GOT3 (cell line): Measurements from ENCODE around the gene ALKBH3.

Experiments
- DNase-seq: peaks from one replicate; lab custom pipeline; 2025; ENCODE audit warnings: mixed read lengths; lab: John Stamatoyannopoulos, UW

The ALKBH3 gene

DNA sequence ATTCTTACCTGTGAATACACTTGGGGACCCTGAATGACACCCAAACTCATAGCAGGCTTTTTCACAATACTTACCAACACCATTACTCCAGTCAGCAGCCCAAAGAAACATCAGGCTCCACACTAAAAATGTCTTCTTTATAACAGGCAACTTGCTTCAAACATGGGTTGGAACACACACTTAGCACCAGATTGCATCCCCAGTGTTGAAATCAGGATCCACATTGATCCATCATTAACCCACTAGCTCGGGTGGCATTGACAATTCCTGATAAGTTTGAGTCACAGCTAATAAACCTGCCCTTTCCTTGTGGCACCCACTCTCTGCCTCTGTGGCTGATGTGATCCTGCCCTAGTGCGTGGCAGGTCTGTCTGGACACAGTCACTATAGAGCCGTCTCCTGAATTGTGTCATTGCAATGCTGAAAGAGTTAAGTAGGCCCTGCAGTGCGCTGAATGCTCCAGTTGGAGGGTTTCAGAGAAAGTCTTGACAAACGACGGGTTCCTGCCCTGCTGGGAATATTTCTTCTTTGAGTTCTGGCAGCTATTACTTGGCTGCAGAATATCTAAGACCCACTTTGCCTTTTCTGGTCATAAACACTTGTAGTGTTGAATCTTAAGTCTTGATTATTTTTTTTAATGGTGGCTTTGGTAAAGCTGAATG is 42.2 kb downstream of the ALKBH3 start:
- DNase-seq: no peak

DNA sequence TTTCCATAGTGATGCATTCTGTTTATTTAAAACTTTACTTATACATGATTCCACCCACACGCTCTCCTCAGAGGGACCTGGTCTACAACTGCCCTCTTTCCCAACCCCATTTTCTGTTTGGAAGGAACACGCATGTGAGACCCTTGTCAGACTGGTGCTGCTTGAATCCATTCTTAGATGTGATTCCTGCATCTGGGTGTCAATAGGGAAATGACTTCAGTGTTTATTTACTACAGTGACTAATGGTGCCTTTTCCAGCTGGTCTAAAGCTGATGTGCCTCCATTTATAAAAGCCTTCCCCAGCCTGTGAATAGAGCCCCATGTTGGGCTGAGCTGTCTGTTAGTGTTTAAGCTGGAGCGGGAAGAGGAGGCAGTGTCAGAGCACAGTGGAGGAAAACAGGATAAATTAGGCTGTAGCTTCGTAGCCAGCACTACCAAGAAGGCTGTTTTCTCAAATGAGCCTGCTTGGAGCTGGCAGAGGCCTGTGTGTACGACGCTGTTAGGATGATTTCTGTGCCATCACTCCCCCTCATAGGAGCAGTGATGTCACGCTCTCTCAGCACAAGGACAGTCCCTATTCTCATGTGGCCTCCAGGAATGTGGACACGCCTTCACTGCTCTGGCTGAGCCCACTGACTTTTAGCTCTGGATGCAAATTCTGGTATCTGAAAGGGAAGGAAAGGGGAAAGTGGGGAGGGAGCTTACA is 42.9 kb downstream of the ALKBH3 start:
- DNase-seq: no peak

DNA sequence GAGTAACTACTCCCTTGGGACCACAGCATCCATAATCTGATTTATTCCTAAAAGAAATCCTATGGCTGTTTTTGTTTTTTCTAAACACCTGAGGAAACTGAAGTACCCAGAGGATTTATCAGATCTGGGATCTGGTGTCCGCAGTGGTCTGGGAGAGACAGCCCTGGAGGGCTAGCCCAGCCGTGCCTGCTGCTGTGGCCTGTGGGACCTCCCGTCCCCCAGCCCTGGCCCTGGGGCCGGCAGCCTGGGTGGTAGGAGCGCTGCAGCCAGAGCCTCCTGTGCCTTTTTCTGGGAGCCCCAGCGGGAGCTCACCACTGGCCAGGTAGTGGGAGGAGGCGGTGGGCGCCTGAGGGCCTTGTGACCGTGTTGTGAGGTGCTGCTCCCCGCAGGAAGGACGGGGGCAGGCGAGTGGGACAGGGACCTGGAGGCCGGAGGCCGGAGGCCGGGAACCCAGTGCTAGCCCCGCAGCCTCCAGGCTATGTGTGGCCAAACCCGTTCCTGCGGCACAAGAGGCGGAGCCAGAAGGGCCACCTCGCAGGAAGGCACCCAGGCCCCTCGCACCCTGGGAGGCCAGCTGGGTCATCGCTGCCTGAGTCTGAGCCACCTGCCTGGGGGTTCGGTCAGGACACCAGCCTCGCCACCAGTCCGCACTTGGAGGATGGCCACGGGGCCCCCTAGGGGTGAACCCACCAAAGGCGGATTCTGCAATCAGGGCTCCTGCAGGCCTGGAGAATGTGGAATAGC is 43.7 kb downstream of the ALKBH3 start:
- no peak for DNase-seq

DNA sequence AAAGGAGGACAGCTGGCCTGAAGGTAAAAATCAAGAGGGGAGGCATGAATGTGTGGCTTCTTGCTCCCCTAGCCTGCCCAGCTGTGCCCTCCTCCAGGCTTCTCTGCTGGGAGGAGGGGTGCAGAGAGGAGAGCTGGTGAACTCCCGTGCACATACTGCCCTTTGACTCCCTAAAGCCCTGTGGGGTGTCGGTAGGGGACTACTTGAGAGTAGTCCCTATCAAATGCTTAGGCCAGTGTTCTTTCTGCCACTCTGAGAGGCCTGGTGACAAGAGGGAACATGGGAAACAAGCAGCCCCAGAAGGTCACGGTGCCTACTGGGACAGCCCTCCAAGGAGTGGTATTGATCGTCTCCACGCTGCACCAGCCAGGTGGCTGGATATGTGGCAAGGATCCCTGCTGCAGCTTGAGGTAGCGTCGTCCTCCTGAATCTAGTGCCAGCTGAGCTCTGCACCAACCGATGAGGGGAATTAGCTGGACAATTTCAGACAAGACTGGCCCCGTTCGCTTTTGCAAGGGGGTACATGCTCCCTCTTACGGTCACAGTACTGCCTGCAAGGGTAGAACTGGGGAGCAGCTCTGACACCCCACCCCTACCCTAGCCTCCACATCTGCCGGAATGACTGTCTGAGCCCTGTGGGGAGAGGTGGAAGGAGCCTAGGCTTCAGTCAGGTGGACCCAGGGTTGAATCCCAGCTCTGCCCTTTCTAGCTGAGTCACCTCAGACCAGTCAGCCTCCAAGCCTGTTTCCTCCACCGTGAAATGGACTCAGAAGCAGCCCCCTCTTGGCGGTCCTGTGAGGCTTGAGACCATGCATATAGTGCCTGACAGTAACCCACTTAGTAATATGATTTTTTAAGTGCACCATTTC is 44.7 kb downstream of the ALKBH3 start:
- DNase-seq: no peak

DNA sequence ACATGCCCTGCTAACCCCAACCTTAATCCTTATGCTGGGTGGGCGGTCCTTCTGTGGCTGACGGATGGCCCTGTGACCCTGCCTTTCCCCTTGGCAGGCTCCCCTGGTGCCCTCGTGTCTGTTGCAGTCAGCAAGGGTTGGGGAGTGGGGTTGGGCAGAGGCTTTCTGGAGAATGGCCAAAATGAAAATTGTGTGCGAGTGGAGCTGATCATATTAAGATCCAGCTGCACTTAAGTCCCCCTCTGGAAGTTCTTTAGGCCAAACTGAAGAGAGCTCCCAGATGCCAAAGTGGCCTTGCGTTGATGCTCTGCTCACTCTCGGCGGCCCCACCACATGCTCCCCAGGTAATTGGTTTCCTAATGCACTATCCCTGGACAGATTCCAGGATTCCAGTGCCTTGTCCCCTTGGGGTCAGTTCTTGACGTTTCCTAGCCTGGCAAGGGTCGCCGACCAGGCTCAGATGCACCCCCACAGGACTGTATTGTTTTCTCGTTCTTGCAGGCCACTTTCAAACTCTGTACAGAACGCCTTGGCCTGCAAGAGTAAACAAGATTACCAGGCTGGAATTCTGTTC is 45.4 kb downstream of the ALKBH3 start:
- DNase-seq: no peak

DNA sequence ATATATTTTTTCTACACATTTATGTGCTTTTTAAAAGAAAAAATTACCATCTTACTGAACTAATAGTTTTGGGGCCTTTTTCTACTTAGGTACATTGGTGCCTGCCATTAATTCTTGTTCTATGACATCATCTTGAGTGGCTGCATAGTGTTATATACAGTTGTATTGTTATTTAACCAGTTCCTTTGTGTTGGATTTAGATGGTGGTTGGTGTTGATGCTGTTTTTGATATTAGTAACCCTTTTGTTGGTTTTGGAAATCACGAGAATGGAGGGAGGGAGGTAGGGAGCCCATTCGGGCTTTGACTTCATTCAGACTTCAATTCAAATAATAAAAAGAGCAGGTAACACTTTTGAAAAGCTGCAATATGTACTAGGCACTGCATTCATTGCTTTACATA is 46.4 kb downstream of the ALKBH3 start:
- no peak for DNase-seq

DNA sequence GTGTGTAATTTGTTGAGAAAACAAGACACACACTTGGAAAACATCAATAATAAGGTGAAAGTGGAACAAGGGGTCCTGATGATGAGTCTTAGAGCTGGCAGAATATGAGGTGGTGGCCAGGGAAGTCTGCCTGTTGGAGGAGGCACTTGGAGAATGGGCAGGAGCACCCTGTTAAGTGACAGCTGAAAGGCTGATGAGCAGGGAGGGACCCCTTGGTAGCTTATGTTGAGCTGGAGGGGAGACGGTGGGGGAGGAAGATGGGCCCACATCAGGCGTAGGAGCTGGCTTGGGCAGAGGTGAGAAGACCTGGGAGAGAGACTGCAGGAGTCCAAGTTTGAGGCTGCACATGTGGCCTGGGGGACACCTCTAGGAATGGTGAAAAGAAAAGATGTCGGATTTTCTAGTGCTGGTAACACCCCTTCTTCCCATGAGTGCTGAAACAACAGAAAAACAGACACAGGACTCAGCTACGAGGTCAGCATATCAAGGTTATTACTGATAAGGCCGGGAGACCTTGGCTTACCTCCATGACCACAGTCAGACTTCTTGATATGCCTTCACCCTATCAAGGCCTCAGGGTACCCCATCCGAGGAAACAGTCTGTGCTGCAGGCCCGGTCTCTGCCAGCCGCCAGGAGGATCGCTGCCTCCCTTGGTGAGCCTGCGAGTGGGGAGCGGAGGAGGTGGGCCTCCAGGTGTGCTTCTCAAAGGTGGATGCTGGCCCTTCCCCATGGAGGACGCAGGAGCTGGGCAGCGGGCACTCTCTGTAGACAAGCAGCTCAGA is 47.5 kb downstream of the ALKBH3 start:
- no peak for DNase-seq

DNA sequence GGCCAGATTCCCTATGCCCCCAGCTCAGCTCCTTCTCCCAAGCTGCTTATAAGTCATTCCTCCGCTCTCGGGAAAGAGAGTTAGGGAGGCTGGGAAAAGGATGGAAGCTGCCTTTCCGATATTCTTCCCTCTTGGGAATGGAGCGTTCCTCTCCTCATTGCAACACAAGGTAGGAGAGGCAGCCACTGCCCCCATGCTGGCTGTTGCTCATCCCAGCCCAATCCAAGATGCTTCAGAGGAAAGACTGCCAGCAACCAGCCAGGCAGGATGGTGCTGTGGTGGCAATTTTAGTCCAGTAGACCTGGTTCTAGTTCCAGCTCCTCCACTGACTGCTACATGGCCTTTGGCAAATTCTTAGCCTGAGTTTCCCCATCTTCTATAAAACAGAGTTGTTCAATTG is 48.1 kb downstream of the ALKBH3 start:
- no peak for DNase-seq

DNA sequence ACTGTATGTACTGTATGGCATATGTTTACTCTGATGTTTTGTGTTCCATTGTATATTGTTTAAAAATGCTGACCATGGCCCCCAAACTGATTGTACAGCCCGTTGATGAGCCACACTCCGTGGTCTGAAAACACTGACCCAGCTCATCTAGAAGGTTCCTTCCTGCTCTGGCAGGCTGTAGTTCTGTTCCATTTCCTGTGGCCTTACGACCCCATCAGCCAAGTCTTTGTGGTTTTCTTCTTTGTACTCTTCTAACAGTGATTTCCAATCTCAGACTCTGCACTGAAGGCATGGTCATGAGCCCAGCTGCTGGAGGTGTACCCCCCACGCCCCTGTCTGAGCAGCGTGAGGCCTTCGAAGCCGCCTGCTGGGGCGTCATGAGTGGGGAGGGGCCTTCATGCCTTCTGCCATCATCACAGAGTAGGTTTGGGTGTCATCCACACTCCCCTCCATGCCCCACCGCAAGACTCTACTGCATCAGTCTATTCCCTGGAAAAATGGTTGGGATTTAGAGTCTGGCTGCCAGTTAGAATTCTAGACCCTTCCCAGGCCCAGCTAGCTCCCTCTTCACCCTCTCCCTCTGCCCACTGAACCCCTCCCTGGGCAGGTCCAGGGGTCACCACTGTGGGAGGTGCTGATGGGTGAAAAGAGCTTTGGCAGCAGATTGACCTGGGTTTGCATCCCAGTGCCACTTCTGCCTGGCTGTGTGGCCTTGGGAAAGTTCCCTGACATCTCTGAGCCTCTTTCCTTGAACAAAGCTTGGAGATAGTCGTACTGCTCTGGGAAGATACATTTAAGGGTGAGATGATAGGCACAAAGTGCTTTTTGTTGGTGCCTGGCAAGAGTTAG is 50.5 kb downstream of the ALKBH3 start:
- no peak for DNase-seq

DNA sequence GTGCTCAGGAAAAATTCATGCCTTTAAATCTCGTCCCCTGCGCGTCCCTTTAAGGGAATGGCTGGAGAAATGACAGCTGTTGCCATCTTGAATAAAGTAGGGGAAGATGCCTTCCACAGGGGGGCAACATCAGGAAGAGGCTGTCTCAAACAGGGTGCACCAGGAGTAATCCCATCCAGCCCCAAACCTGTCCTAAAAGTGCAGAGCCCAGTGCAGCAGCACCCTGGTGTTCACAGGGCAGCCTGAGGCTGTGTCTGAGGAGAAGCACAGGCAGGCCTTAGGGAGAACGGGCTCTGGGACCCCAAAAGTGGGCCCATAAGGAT is 51.0 kb downstream of the ALKBH3 start:
- DNase-seq: no peak

DNA sequence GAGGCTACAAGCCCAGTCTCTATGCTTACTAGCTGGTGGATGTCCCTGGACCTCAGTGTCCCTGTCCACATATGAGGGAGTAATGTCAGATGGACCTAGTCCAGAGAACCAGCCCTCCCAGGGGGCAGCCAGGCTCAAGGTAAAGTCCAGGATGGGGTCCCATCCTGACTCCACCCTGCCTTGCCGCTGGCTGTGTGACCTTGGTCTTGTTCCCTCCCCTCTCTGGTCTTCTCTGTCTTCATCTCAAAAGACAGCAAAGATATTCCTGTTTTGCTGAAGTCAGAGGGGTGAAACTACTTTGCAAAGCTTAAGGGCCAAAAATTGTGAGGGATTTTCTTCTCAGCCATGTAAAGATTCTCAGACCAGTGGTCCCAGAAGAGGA is 52.6 kb downstream of the ALKBH3 start:
- DNase-seq: no peak

DNA sequence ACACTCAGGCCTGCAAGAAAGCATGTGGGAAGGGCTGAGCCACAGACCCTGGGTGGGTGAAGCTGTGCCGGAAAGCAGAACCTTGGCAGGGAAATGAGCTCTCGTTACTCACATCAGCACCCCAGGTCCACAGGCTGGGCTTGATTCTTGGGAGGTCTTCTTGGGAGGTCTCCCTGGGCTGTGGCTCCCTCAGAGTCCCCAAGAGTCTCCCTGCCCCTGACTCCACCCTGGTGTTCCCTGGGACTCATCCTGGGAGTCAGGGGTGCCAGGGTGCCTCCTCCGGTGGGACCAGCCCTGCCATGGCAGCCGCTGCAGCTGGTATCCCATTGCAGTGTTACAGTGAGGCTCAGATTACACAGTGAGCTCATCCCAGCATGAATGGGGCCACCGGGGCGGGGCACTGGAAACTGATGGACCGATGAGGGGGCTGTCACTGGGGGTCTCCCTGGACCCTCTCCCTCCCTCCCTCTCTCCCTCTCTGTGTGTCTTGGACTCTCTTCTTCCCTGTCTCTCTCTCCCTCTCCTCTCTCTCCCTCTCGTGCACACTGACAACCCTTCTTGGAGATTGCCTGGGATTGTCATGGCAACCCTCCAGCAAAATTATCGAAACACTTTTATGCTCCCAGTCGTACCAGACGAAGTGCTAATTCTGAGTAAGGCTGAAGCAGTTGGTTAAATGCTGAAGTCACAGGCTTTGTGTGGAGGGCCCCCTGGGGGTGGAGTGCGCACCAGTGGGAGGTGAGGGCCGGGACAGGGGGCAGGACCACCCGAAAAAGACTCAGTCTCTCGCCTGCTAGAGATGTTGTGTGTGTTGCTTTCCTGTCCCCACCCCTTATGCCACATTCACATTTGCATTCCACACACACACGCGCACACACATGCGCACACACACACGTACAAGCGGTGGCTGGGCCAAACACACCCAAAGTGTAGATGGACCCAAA is 53.2 kb downstream of the ALKBH3 start:
- no peak for DNase-seq

DNA sequence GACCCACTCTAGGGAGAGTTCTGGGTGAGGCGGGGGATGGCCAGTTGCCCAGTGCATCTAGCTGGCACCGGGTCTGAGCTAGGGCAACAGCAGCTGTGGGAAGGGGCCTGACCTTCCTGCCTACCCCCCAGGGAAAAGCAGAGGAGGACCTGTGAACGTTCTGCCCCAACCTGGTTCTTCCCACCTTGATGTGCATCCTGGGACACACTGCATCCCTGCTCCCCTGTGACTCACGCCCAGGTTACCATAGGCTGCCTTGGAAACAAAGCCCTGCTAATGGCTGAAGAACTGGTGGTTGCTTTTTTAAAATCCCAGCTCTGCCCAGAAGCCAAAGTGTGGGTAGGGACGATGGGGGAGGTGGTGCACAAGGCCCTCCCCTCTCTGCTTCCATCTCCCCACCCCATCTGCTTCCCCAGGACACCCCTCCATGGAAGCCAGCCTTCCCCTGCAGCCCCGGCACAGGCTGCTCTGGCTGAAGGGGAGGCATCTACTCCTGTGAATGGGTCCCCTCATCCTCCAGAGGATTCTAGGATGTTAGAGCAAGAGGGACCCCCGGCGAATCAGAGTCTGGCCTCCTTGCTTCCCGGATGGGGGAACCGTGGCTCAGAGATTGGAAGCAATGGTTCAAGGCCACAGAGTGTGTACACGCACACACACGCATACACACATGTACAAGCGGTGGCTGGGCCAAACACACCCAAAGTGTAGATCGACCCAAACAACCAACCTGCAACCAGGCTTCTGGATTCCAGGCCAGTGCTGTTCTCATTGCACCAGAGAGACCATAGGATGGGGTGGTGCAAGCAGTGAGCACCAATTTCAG is 54.2 kb downstream of the ALKBH3 start:
- no peak for DNase-seq

DNA sequence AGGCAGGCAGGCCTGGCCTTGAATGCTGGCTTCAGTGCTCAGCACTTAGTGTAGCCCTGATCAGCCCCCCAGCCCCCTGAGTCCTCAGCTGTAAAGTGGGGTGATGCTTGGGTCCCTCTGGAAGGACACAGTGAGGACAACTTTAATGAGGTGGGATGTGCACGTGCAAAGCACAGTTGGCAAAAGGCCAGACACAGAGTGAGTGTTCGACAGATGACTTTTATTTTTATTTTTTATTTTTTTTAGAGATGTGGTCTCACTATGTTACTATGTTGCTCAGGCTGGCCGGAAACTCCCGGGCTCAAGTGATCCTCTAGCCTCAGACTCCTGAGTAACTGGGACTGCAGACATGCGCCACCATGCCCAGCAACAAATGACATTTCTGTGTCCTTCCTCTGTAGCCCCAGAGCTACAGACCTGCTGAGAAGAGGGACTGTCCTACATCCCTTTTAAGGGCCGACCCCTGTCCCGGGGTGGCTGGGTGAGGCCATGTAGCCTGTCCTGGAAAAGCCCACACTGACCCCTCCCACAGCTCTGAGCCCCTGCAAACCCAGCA is 54.9 kb downstream of the ALKBH3 start:
- DNase-seq: no peak

DNA sequence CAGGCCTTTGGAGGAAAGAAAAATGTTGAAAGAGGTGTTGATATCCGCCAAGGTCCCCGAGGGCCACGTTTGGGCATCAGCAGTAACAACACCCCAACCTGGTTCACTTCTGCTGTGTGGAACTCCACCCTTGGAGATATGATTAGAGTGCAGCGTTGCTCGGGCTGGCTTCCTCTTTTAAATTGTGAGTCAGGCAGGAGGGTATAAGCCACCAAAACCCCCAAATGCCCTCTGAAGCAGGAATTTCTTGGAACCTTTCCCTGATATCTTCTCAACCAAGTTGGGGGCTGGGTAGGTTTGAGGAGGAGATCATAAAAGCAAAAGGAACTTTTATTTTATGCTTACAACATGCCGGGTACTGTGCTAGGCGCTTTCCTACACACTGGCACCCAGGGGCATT is 55.4 kb downstream of the ALKBH3 start:
- no peak for DNase-seq

DNA sequence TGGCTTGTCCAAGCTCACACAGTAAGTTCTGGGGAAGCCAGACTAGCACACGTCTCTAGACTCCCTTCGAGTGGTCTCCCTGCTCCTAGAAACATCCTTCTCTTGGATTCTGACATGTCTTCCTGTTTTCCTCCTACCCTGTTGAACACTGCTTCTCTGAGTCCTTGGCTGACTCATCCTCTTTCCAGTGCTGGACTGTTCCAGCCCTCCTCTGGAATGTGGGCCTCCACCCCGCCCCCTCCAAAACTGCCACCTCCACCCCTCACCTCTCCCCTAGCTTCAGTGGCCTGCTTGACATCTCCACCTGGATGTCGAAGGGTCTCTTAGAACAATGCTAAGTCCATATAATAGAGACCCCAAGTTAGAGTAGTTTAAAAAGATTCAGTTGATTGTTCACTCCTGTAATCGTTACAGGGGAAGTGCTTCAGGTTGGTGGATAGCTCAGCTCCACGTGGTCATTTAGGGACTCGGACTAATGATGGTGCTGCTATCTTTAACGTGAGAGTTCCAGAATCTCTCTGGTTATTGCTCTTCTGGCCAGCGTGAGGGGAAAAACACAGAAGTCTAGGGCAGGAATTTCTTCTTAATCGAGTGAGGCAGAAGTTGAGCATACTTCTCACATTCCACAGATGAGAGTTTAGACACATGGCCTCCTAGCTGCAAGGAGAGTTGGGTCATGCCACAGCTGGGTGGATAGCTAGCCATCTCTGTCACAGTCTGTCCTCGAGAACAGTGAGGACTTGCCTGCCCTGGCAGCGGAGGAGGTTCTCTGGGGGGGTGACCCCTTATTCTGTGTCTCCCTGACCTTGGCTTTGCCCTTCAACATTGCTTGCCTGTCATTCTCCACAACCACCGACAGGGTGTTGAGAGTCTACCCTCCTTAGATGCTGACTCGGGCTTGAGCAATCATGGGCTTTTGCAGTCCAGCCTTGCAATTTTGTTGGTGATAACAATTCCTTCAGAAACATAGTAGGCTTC is 57.1 kb downstream of the ALKBH3 start:
- DNase-seq: no peak
